Fibroblast of the aortic adventitia (primary cell): ENCODE data around the gene SNORC. TPM values are rescaled to one million over a fixed set of nuclear protein-coding genes. Genes with fewer than 3 reads are reported as not detected.

Experiments
- DNase-seq: peaks from one replicate; pipeline ENCODE4 v3.0.0-alpha.2; 2010; ENCODE audit warnings: low read depth
- H3K4me3 ChIP-seq: 2 replicates; pipeline ENCODE4 v1.5.1; 2011; ENCODE audit warnings: low read depth, mild to moderate bottlenecking, control low read depth, low read length, moderate library complexity
- total RNA-seq: library from RNA; depleted of rRNA; stranded (reverse); fragments of >200 nt; gene quantifications from 2 replicates; pipeline ENCODE4 v1.2.3, GENCODE V29; 2012; ENCODE audit warnings: low replicate concordance
- TF ChIP-seq, protein P1 (sequence below): IDR thresholded peaks from 2 replicates; pipeline ENCODE4 v1.5.1; 2011; ENCODE audit warnings: mild to moderate bottlenecking, low read length, control low read depth, inconsistent platforms; ENCODE audit not compliant: insufficient read depth

The SNORC gene
- total RNA-seq, 1 donor: 0.72 TPM

DNA sequence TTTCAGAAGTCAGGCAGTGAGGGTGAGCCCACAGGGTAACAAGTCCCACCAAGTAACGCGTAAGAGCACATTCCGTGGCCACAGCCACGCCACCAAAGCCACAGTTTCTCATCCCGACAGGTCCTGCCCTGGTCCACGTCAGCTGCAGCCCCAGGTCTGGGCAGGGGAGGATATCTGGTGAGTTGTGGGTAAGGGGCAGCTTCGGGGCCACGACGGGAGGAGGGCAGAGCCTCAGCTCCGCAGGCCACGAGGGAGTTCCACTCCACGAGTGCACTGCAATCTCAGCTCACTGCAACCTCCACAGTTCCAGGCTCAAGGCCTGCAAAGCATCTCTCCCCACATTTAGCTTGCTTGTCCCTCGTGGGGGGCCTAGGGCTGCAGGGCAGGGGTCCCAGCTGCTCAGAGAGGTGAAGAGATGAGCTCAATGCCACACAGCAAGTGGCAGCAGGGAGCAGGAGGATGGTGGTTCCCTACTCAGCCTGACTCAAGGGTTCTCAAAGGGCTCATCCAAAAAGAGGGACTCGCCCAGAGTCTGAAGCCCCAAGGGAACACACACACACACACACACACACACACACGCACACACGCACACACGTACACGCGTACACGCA lies 12.5 kb downstream of the SNORC start:
- TF ChIP-seq, protein P1, sequence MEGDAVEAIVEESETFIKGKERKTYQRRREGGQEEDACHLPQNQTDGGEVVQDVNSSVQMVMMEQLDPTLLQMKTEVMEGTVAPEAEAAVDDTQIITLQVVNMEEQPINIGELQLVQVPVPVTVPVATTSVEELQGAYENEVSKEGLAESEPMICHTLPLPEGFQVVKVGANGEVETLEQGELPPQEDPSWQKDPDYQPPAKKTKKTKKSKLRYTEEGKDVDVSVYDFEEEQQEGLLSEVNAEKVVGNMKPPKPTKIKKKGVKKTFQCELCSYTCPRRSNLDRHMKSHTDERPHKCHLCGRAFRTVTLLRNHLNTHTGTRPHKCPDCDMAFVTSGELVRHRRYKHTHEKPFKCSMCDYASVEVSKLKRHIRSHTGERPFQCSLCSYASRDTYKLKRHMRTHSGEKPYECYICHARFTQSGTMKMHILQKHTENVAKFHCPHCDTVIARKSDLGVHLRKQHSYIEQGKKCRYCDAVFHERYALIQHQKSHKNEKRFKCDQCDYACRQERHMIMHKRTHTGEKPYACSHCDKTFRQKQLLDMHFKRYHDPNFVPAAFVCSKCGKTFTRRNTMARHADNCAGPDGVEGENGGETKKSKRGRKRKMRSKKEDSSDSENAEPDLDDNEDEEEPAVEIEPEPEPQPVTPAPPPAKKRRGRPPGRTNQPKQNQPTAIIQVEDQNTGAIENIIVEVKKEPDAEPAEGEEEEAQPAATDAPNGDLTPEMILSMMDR: no peak
- DNase-seq: no peak
- no peak overlapping the region for H3K4me3 ChIP-seq

DNA sequence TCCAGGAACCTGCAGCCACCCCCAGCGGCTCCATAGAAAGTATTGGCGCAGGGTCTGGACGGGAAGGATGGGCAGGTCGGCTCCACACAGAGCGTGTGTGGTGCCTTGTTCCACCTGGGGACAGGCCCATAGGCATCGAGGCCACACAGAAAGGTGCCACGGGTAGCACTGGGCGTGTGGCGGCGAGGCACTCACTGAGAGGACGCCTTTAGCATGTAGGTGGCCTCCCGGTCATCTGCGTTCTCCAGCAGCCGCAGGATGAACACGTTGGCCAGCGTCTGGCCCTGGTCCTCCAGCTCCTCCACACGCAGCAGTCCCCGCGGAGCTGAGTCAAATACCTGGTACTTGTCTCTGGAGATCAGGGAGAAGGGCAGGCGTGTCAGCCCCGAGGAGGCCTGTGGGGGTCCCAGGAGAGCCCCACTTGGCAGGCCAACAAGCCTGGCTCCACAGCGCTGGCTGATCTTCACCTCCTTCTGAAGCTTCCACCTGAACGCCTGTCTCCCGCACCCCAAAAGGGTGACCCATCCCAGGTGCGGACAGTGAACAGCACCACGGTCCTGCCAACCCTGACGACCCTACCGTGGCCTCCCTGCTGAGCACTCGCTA lies 13.2 kb downstream of the SNORC start:
- no peak overlapping the region for H3K4me3 ChIP-seq
- TF ChIP-seq, protein P1: no peak
- DNase-seq: no peak

DNA sequence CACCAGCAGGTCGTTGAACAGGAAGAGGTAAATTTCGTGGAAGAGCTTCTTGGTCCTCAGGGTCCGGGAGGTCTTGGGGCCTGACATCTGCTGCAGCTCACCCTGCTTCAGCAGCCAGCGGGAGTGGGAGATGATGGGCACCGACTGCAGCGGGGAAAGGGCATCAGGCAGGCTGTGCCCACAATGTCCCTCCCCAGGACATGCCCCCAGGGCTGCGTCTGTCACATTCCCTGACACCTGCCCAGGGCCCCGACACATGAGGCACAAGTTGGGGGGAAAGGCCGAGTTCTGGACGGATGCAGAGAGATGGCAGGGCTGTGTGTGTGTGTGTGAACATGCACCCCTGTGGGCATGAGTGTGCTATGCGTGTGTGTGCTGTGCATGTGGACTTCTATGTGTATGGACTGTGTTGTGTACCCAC lies 13.9 kb downstream of the SNORC start:
- DNase-seq: no peak
- TF ChIP-seq, protein P1: no peak
- no peak overlapping the region for H3K4me3 ChIP-seq

DNA sequence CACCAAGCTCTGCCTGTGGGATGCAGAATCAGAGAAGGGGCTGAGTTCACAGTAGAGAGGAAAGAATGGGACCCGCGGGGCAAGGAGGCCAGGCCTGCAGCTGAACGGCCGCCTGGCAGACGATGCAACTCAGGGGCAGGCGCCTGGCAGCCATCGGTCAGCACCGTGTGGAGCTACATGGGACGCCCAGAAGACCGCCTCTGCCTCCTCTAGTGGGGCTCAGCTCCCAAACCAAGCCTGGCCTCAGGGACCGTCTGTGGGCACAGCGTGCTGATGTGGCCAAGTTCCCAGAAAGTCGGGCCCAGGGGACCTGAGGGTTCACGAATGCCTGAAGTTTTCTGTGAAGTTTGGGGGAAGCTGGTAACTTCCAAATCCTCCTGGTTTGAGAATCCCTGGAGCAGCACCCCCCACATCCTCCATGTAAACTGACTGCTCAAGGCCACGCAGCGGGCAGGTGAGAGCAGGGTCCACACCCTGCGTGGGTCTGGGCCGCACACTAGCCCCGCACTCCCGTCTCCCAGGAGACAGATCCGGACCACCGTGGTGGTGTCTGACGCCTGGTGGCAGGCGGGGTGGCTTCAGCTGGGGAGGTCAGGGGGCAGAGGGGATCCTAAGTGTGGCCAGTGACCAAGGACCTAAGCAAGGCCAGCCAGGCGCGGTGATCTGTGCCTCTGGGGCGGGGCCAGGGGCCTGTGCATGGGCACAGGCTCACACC lies 14.6 kb downstream of the SNORC start:
- H3K4me3 ChIP-seq: no peak overlapping the region
- TF ChIP-seq, protein P1: no peak
- no peak for DNase-seq

DNA sequence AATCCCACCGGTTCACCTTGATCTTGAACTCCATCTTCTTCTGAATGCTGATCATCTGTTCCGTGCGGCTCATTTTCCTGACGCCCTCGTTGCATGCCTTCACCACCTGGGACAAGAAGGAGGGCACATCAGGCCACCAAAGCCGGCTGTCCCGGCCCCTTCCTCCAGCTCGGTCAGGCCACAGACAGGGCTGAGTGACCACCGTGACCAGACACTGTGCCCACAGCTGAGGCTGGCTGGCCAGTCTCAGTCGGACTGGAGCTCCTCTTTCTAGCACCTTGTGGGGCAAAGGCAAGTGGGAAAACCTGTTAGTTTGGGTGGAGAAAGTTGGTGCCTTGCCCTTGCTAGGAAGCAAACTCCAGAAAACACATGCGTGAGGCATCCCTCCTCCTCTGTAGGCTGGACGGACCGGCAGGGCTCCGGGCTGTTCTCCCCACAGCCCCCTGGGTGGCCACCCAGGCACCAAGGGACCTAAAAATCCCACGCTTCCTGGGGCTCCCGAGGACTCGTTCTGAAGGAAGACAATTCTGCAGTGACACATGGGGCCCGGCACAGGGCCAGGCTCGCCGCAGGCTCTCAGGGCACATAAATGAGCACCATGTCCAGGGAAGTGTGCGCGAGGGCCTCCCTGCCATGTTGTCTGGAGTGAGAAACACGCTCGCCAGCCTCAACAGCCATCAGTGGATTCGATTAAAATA lies 15.3 kb downstream of the SNORC start:
- H3K4me3 ChIP-seq: no peak overlapping the region
- DNase-seq: no peak
- TF ChIP-seq, protein P1: no peak

DNA sequence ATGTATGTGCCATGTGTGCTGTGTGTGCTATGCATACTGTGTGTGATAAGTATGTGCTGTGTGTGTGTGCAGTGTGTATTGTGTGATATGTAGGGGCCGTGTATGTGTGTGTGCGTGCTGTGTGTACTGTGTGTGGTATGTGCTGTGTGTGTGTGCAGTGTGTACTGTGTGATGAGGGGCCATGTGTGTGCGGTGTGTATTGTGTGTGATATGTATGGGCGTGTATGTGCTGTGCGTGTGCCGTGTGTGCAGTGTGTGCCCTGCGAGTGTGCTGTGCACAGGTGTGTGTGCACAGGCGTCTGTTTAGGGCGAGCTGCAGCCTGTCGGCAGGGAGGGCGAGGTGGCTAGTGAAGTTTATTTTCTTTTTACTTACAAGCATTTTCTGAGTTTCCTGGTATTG lies 16.1 kb downstream of the SNORC start:
- TF ChIP-seq, protein P1: no peak
- no peak for DNase-seq
- no peak overlapping the region for H3K4me3 ChIP-seq
